HCT116 (cell line): Measurements from ENCODE around the gene MOB2. TPM values are rescaled to one million over a fixed set of nuclear protein-coding genes. Genes with fewer than 3 reads are reported as not detected.

Source experiments
- ATAC-seq: fragments of 200-7000 bp; cut with Tn5 transposase; 2 replicates; pipeline ENCODE4 v1.9.1; 2020; ENCODE audit warnings: mild to moderate bottlenecking, moderate library complexity
- BruUV-seq: library from RNA; stranded (reverse); fragments of 400-500 nt; replicated peaks from 2 replicates; lab custom pipeline; 2021; lab: Mats Ljungman, UMichigan
- CTCF ChIA-PET: fragments of 300-600 bp; sonication (Branson Sonifier 250); formaldehyde crosslinking; loops from one replicate; lab custom pipeline; 2021; ENCODE audit warnings: antibody characterized with exemption; lab: Charles Lee
- POLR2A ChIA-PET: fragments of 300-600, 350-600 bp; sonication (Branson Sonifier 250); formaldehyde crosslinking; loops from one replicate; lab custom pipeline; 2021; ENCODE audit warnings: antibody characterized with exemption; lab: Charles Lee
- RAD21 ChIA-PET, 2 experiments: fragments of 300-600 bp; sonication (Branson Sonifier 250); formaldehyde crosslinking; loops; one replicate each; lab custom pipeline; 2023; ENCODE audit warnings: low total read pairs in 2 of 2; ENCODE audit not compliant: uncharacterized antibody in 2 of 2, unreplicated experiment in 2 of 2, low non-redundant PET in 1 of 2; lab: Charles Lee
- DNase-seq: peaks from one replicate; pipeline ENCODE4 v3.0.0-alpha.2; 2010; ENCODE audit warnings: low read depth, low spot score
- H2AFZ ChIP-seq: fragments of 200-600 bp; shearing (Covaris generic), sonication (generic); 2 replicates; pipeline ENCODE4 v1.6.1; 2017; ENCODE audit warnings: low read depth, mixed run types, mixed read lengths, antibody characterized with exemption, low read length; ENCODE audit not compliant: poor library complexity, severe bottlenecking
- H3K27ac ChIP-seq: 2 replicates; pipeline ENCODE4 v1.5.1; 2012; ENCODE audit warnings: low read depth, low read length
- H3K27me3 ChIP-seq: fragments of 200-600 bp; sonication (generic); 2 replicates; pipeline ENCODE4 v1.6.1; 2016; ENCODE audit warnings: mixed run types, low read length, mixed read lengths; ENCODE audit not compliant: insufficient read depth
- H3K36me3 ChIP-seq, 2 experiments: fragments of 200-500 bp in 1 of 2; fragments of 200-600 bp in 1 of 2; sonication (Bioruptor generic) in 1 of 2; sonication (generic) in 1 of 2; 2 replicates each; pipeline versions ENCODE4 v1.5.1 to v1.6.1; 2014 to 2016; ENCODE audit warnings: low read length in 2 of 2, inconsistent platforms in 1 of 2, mixed read lengths in 1 of 2, mixed run types in 1 of 2; ENCODE audit not compliant: insufficient read depth in 2 of 2, control insufficient read depth in 1 of 2
- H3K4me1 ChIP-seq, 2 experiments: fragments of 200-600 bp in 1 of 2; sonication (generic) in 1 of 2; 2 replicates each; pipeline versions ENCODE4 v1.5.1 to v1.6.1; 2012 to 2017; ENCODE audit warnings: low read length in 2 of 2, inconsistent platforms in 1 of 2, mild to moderate bottlenecking in 1 of 2, mixed read lengths in 1 of 2, mixed run types in 1 of 2, moderate library complexity in 1 of 2; ENCODE audit not compliant: insufficient read depth in 2 of 2, control insufficient read depth in 1 of 2
- H3K4me2 ChIP-seq: fragments of 200-600 bp; sonication (generic); 2 replicates; pipeline ENCODE4 v1.6.1; 2017; ENCODE audit warnings: mixed run types, low read length, mixed read lengths
- H3K4me3 ChIP-seq, 2 experiments: fragments of 200-600 bp in 1 of 2; sonication (generic) in 1 of 2; replicated peaks in 1 of 2; 2 replicates each; pipeline ENCODE4 v1.5.1; 2011 to 2016; ENCODE audit warnings: low read length in 2 of 2, control low read depth in 1 of 2, low read depth in 1 of 2, mild to moderate bottlenecking in 1 of 2, mixed read lengths in 1 of 2, mixed run types in 1 of 2
- H3K79me2 ChIP-seq: fragments of 200-600 bp; sonication (generic); 2 replicates; pipeline ENCODE4 v1.6.1; 2017; ENCODE audit warnings: mild to moderate bottlenecking, mixed run types, low read length, moderate library complexity, mixed read lengths; ENCODE audit not compliant: insufficient read depth
- H3K9ac ChIP-seq: fragments of 200-600 bp; sonication (generic); 2 replicates; pipeline ENCODE4 v1.6.1; 2016; ENCODE audit warnings: low read length, mixed read lengths
- H3K9me2 ChIP-seq: fragments of 200-600 bp; sonication (generic), shearing (Covaris generic); 2 replicates; pipeline ENCODE4 v1.6.1; 2017; ENCODE audit warnings: mixed run types, mild to moderate bottlenecking, moderate library complexity; ENCODE audit not compliant: insufficient read depth
- H3K9me3 ChIP-seq, 2 experiments: fragments of 200-500 bp in 1 of 2; fragments of 200-600 bp in 1 of 2; sonication (Bioruptor generic) in 1 of 2; sonication (generic) in 1 of 2; 2 replicates each; pipeline ENCODE4 v1.6.1; 2014 to 2017; ENCODE audit warnings: low read length in 2 of 2, mixed read lengths in 2 of 2, inconsistent platforms in 1 of 2, low read depth in 1 of 2, mild to moderate bottlenecking in 1 of 2, mixed run types in 1 of 2, moderate library complexity in 1 of 2; ENCODE audit not compliant: control insufficient read depth in 1 of 2, insufficient read depth in 1 of 2
- H4K20me1 ChIP-seq: fragments of 200-600 bp; sonication (generic), shearing (Covaris generic); 2 replicates; pipeline ENCODE4 v1.6.1; 2017; ENCODE audit warnings: mixed run types, mild to moderate bottlenecking, moderate library complexity; ENCODE audit not compliant: insufficient read depth
- CEBPB ChIP-seq: IDR thresholded peaks from 2 replicates; pipeline ENCODE4 v1.6.1; 2012; ENCODE audit warnings: low read depth
- ELF1 ChIP-seq: IDR thresholded peaks from 2 replicates; pipeline ENCODE4 v1.6.1; 2012; ENCODE audit warnings: low read depth, borderline replicate concordance
- EZH2 ChIP-seq: fragments of 200-600 bp; sonication (generic); IDR thresholded peaks from 2 replicates; pipeline ENCODE4 v1.6.1; 2017; ENCODE audit warnings: antibody characterized with exemption, mixed run types
- FOSL1 ChIP-seq: IDR thresholded peaks from 2 replicates; pipeline ENCODE4 v1.6.1; 2012; ENCODE audit warnings: low read depth
- JUND ChIP-seq: IDR thresholded peaks from 2 replicates; pipeline ENCODE4 v1.6.1; 2012
- POLR2A ChIP-seq: IDR thresholded peaks from 2 replicates; pipeline ENCODE4 v1.7.0; 2011; ENCODE audit warnings: borderline replicate concordance; ENCODE audit not compliant: insufficient read depth, insufficient read length; ENCODE audit errors: extremely low read depth
- POLR2AphosphoS5 ChIP-seq: IDR thresholded peaks from 2 replicates; pipeline ENCODE4 v1.6.1; 2011; ENCODE audit warnings: mild to moderate bottlenecking, low read depth, low read length, moderate library complexity
- RAD21 ChIP-seq: IDR thresholded peaks from 2 replicates; pipeline ENCODE4 v1.6.1; 2012; ENCODE audit warnings: low read depth, mild to moderate bottlenecking
- SP1 ChIP-seq: IDR thresholded peaks from 2 replicates; pipeline ENCODE4 v1.6.1; 2012; ENCODE audit warnings: low read depth
- SRF ChIP-seq: IDR thresholded peaks from 2 replicates; pipeline ENCODE4 v1.6.1; 2012; ENCODE audit warnings: low read depth
- TCF7L2 ChIP-seq: IDR thresholded peaks from 2 replicates; pipeline ENCODE4 v1.7.0; 2011; ENCODE audit warnings: borderline replicate concordance, inconsistent platforms; ENCODE audit not compliant: insufficient read depth, insufficient read length; ENCODE audit errors: extremely low read depth
- YY1 ChIP-seq: IDR thresholded peaks from 2 replicates; pipeline ENCODE4 v1.6.1; 2011; ENCODE audit warnings: low read length, low read depth, moderate library complexity, mild to moderate bottlenecking; ENCODE audit not compliant: insufficient replicate concordance; ENCODE audit errors: extremely low read depth
- ZFX ChIP-seq: fragments of 450-650 bp; IDR thresholded peaks from 2 replicates; pipeline ENCODE4 v1.6.1; 2017
- ZNF274 ChIP-seq: fragments of 200-500 bp; sonication (Bioruptor generic); IDR thresholded peaks from 2 replicates; pipeline ENCODE4 v1.6.1; 2014; ENCODE audit warnings: mild to moderate bottlenecking, low read depth, low read length, inconsistent platforms
- intact Hi-C: fragments of 100-400 bp; cut with micrococcal nuclease; formaldehyde crosslinking; loops from 2 replicates; pipeline ENCODE4 v1.10.0; 2022
- total RNA-seq: library from RNA; stranded (reverse); gene quantifications from one replicate; pipeline ENCODE4 v1.2.1, GENCODE V29; 2021; ENCODE audit not compliant: unreplicated experiment
- TF ChIP-seq, protein P1 (sequence below): IDR thresholded peaks from 2 replicates; pipeline ENCODE4 v1.6.1; 2011; ENCODE audit warnings: mild to moderate bottlenecking, low read length, moderate library complexity; ENCODE audit not compliant: insufficient replicate concordance; ENCODE audit errors: extremely low read depth
- TF ChIP-seq, protein P2 (sequence below): IDR thresholded peaks from 2 replicates; pipeline ENCODE4 v1.6.1; 2012; ENCODE audit warnings: low read depth
- TF ChIP-seq, protein P3 (sequence below): IDR thresholded peaks from 2 replicates; pipeline ENCODE4 v1.6.1; 2012

The MOB2 gene
- total RNA-seq, 1 experiment from 2014 or later = 25.7 TPM

DNA sequence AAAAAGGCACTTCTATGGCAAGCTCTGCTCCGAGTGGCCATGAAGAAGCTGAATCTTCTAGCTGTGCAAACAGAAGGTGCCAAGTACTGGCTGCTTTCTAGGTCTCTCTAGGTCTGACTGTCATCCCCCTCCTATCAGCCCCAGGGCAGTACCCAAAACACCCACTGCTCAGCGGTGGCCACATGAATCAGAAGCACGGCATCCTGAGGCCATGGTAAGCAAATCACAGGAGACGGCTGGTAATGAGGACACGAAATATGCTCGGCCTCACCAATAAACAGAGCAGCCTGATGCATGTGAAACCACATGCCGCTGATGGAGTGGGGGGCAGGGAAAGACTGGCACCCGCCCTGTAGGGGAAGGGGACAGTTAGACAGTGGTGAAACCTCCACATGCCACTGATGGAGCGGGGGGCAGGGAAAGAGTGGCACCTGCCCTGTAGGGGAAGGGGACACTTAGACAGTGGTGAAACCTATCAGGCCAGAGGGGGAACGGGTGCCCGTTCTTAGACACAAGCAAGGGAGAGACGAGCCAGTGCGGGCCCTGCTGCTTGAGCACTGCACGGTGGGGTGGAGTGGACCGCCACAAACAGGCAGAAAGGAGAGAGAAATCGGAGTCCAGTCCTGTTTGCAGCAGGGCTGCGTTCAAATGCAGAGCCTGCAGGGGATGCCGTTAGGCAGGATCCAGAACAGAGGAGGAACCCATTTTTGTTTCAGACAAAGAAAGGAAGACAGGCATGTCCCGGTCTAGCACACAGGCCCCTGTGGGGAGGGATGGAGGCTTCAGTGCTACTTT lies 29.9 kb upstream of the MOB2 start:
- H3K79me2 ChIP-seq = peaks cover 24% of the 10 kb centered on the region; the same call in 1 of the 2 replicates

More for the DNA sequence above, 29.9 kb upstream of the MOB2 start:
- ChIA-PET POLR2A (no interaction called here), RAD21 (no interaction called here), CTCF (interaction anchor here (0.9 kb wide), 1 partner anchor 42 kb away, joined by 3 read pairs; no protein-coding TSS in a partner anchor)
- no peaks in the 10 kb centered on the region for H3K9me3 ChIP-seq
- ATAC-seq (no peak), DNase-seq (no peak)
- peaks cover 0 to 10% of the 10 kb centered on the region in 2 experiments; a peak in 1 of 4 replicates for H3K4me1 ChIP-seq
- no peak overlapping the region for H3K4me2 ChIP-seq
- H3K27me3 ChIP-seq = no peaks in the 10 kb centered on the region
- H3K9me2 ChIP-seq = no peaks in the 10 kb centered on the region
- intact Hi-C loops = no loop called here
- no peak overlapping the region for H3K9ac ChIP-seq
- H3K27ac ChIP-seq = no peak overlapping the region
- TF ChIP-seq POLR2A (no peak), ZNF274 (no peak), FOSL1 (no peak), SRF (no peak), SP1 (no peak), POLR2AphosphoS5 (no peak), ELF1 (no peak), EZH2 (no peak), ZFX (no peak), YY1 (no peak), JUND (no peak), CEBPB (no peak), TCF7L2 (no peak), RAD21 (no peak)
- TF ChIP-seq, protein P1, sequence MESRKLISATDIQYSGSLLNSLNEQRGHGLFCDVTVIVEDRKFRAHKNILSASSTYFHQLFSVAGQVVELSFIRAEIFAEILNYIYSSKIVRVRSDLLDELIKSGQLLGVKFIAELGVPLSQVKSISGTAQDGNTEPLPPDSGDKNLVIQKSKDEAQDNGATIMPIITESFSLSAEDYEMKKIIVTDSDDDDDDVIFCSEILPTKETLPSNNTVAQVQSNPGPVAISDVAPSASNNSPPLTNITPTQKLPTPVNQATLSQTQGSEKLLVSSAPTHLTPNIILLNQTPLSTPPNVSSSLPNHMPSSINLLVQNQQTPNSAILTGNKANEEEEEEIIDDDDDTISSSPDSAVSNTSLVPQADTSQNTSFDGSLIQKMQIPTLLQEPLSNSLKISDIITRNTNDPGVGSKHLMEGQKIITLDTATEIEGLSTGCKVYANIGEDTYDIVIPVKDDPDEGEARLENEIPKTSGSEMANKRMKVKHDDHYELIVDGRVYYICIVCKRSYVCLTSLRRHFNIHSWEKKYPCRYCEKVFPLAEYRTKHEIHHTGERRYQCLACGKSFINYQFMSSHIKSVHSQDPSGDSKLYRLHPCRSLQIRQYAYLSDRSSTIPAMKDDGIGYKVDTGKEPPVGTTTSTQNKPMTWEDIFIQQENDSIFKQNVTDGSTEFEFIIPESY = no peak
- TF ChIP-seq, protein P2, sequence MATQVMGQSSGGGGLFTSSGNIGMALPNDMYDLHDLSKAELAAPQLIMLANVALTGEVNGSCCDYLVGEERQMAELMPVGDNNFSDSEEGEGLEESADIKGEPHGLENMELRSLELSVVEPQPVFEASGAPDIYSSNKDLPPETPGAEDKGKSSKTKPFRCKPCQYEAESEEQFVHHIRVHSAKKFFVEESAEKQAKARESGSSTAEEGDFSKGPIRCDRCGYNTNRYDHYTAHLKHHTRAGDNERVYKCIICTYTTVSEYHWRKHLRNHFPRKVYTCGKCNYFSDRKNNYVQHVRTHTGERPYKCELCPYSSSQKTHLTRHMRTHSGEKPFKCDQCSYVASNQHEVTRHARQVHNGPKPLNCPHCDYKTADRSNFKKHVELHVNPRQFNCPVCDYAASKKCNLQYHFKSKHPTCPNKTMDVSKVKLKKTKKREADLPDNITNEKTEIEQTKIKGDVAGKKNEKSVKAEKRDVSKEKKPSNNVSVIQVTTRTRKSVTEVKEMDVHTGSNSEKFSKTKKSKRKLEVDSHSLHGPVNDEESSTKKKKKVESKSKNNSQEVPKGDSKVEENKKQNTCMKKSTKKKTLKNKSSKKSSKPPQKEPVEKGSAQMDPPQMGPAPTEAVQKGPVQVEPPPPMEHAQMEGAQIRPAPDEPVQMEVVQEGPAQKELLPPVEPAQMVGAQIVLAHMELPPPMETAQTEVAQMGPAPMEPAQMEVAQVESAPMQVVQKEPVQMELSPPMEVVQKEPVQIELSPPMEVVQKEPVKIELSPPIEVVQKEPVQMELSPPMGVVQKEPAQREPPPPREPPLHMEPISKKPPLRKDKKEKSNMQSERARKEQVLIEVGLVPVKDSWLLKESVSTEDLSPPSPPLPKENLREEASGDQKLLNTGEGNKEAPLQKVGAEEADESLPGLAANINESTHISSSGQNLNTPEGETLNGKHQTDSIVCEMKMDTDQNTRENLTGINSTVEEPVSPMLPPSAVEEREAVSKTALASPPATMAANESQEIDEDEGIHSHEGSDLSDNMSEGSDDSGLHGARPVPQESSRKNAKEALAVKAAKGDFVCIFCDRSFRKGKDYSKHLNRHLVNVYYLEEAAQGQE = no peak
- TF ChIP-seq, protein P3, sequence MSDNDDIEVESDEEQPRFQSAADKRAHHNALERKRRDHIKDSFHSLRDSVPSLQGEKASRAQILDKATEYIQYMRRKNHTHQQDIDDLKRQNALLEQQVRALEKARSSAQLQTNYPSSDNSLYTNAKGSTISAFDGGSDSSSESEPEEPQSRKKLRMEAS = no peak
- H3K36me3 ChIP-seq = no peaks in the 10 kb centered on the region
- no peaks in the 10 kb centered on the region for H4K20me1 ChIP-seq
- H3K4me3 ChIP-seq = no peak overlapping the region
- H2AFZ ChIP-seq = no peak overlapping the region
- BruUV-seq = no TSS peak
